Keratinocyte (primary cell): ENCODE data around the gene IDH3A. TPM values are rescaled to one million over a fixed set of nuclear protein-coding genes. Genes with fewer than 3 reads are reported as not detected.
A peak's percentile ranks its signal among the peaks of the same experiment; 100 is the strongest.
"Not testable (repeated sequence)": the region's sequence is repeated elsewhere in the genome, so short reads cannot be mapped to it uniquely, and the experiment has no call there.

ENCODE experiments used
- DNase-seq: peaks from one replicate; pipeline ENCODE4 v3.0.0-alpha.2; 2011; ENCODE audit warnings: low read depth, missing footprints, low spot score
- FAIRE-seq: peaks from 2 replicates; lab custom pipeline; 2011; peaks lifted over from hg19 to GRCh38; lab: Jason Lieb, UNC
- H2AFZ ChIP-seq: 2 replicates; pipeline ENCODE4 v1.6.0; 2012; ENCODE audit warnings: low read length, control low read depth, inconsistent platforms; ENCODE audit not compliant: control insufficient read depth
- H3K27ac ChIP-seq: 2 replicates; pipeline ENCODE4 v1.5.1; 2011; ENCODE audit warnings: low read length; ENCODE audit not compliant: control insufficient read depth, insufficient read depth
- H3K27me3 ChIP-seq: 3 replicates; pipeline ENCODE4 v1.6.0; 2011; ENCODE audit warnings: low read length; ENCODE audit not compliant: control insufficient read depth, insufficient read depth; ENCODE audit errors: extremely low read depth
- H3K36me3 ChIP-seq, 2 experiments: 2 replicates in 1 of 2; 3 replicates in 1 of 2; pipeline ENCODE4 v1.5.1; 2011; ENCODE audit warnings: low read length in 2 of 2, mild to moderate bottlenecking in 1 of 2; ENCODE audit not compliant: control insufficient read depth in 2 of 2, insufficient read depth in 2 of 2; ENCODE audit errors: extremely low read depth in 1 of 2
- H3K4me1 ChIP-seq: 3 replicates; pipeline ENCODE4 v1.5.1; 2011; ENCODE audit warnings: low read length; ENCODE audit not compliant: control insufficient read depth, insufficient read depth; ENCODE audit errors: extremely low read depth
- H3K4me2 ChIP-seq: 3 replicates; pipeline ENCODE4 v1.6.0; 2011; ENCODE audit warnings: low read depth, low read length; ENCODE audit not compliant: control insufficient read depth, insufficient read depth; ENCODE audit errors: extremely low read depth
- H3K4me3 ChIP-seq, 3 experiments: fragments of 200-600 bp in 1 of 3; sonication (generic) in 1 of 3; 2 replicates in 2 of 3; 3 replicates in 1 of 3; pipeline ENCODE4 v1.5.1; 2011 to 2016; ENCODE audit warnings: low read length in 3 of 3, mild to moderate bottlenecking in 3 of 3, control low read depth in 2 of 3, inconsistent platforms in 1 of 3, low read depth in 1 of 3, mixed read lengths in 1 of 3, mixed run types in 1 of 3, moderate library complexity in 1 of 3; ENCODE audit not compliant: control insufficient read depth in 2 of 3, insufficient read depth in 2 of 3; ENCODE audit errors: extremely low read depth in 1 of 3
- H3K79me2 ChIP-seq: 2 replicates; pipeline ENCODE4 v1.6.0; 2012; ENCODE audit warnings: low read length; ENCODE audit not compliant: control insufficient read depth, insufficient read depth
- H3K9ac ChIP-seq: 3 replicates; pipeline ENCODE4 v1.6.0; 2011; ENCODE audit warnings: low read length; ENCODE audit not compliant: control insufficient read depth, insufficient read depth; ENCODE audit errors: extremely low read depth
- H3K9me1 ChIP-seq: 3 replicates; pipeline ENCODE4 v1.6.0; 2011; ENCODE audit warnings: low read length; ENCODE audit not compliant: control insufficient read depth, insufficient read depth; ENCODE audit errors: extremely low read depth
- H3K9me3 ChIP-seq: 2 replicates; pipeline ENCODE4 v1.5.1; 2012; ENCODE audit warnings: low read depth, low read length; ENCODE audit not compliant: control insufficient read depth
- H4K20me1 ChIP-seq: 3 replicates; pipeline ENCODE4 v1.6.0; 2011; ENCODE audit warnings: low read length; ENCODE audit not compliant: control insufficient read depth, insufficient read depth; ENCODE audit errors: extremely low read depth
- CTCF ChIP-seq, 3 experiments: IDR thresholded peaks in 1 of 3; conservative IDR thresholded peaks in 1 of 3; optimal IDR thresholded peaks in 1 of 3; 2 replicates in 2 of 3; 3 replicates in 1 of 3; pipeline versions ENCODE3 to v1.5.1; 2011; ENCODE audit warnings: low read length in 3 of 3, mild to moderate bottlenecking in 3 of 3, moderate library complexity in 2 of 3, control low read depth in 1 of 3, inconsistent platforms in 1 of 3; ENCODE audit not compliant: insufficient read depth in 2 of 3; ENCODE audit errors: extremely low read depth in 1 of 3
- EZH2 ChIP-seq: IDR thresholded peaks from one replicate; pipeline ENCODE4 v1.6.1; 2012; ENCODE audit warnings: inconsistent platforms, mild to moderate bottlenecking, low read length, moderate library complexity
- dilution Hi-C: fragments of 300-500 bp; cut with MboI; formaldehyde crosslinking; loops from one replicate; pipeline ENCODE4 v1.7.0; 2020; ENCODE audit warnings: low sequenced_read_pairs; ENCODE audit not compliant: extremely low pct_ligation_motif_present
- polyA plus RNA-seq, 5 experiments: library from polyadenylated mRNA; depleted of rRNA in 3 of 5; stranded (reverse) in 3 of 5; stranded (forward) in 1 of 5; unstranded in 1 of 5; fragments of >200 nt; gene quantifications; 1 replicate in 1 of 5; 2 replicates in 3 of 5; 3 replicates in 1 of 5; pipeline versions ENCODE4 v1.2.1 to v1.2.3, GENCODE V29; 2011 to 2012; ENCODE audit warnings: missing spikeins in 2 of 5, low read depth in 1 of 5, low replicate concordance in 1 of 5

Gene IDH3A
- polyA plus RNA-seq, 1 donor (not counting 4 experiments of a cell fraction or from before 2014, with no cell fraction given) = 118 TPM

GRCh38 chr15:78149805-78150751 is 916 bp downstream of the IDH3A start:
- FAIRE-seq (no peak), DNase-seq (no peak)
- Histone ChIP-seq H3K27me3 (no peaks in the 10 kb centered on the region), H3K27ac (peak overlapping the region; percentile 57), H3K4me1 (peaks cover 33% of the 10 kb centered on the region), H3K4me2 (peak overlapping the region; percentile 73), H3K9me1 (no peaks in the 10 kb centered on the region), H2AFZ (peak overlapping the region; percentile 46), H3K79me2 (peaks cover 42% of the 10 kb centered on the region), H3K9me3 (no peaks in the 10 kb centered on the region), H3K9ac (peak overlapping the region; percentile 85), H3K36me3 (peaks cover 0 to 3% of the 10 kb centered on the region in 2 experiments), H4K20me1 (no peaks in the 10 kb centered on the region), H3K4me3 (peak overlapping the region; percentile 61 to 88 (median 76))
- dilution Hi-C loops = no loop called here
- no peak for TF ChIP-seq CTCF (optimal IDR thresholded peaks at IDR 0.05 in 1 of 3, IDR thresholded peaks at IDR 0.05 in 1 of 3, conservative IDR thresholded peaks at IDR 0.05 in 1 of 3; ENCODE audit: extremely low read depth in 1 of 3, insufficient read depth in 2 of 3, low read length in 3 of 3)
- TF ChIP-seq EZH2 = no peak

- H3K4me2 ChIP-seq = not testable (repeated sequence)
These were observed 1.9 kb downstream of the IDH3A start for GRCh38 chr15:78151075-78151474.

More at GRCh38 chr15:78151075-78151474, 1.9 kb downstream of the IDH3A start:
- H3K36me3 ChIP-seq, dilution Hi-C loops, H3K27me3 ChIP-seq, H3K4me3 ChIP-seq, H3K9ac ChIP-seq, H3K9me1 ChIP-seq, H4K20me1 ChIP-seq, DNase-seq, H3K27ac ChIP-seq, H3K9me3 ChIP-seq, H2AFZ ChIP-seq, FAIRE-seq: not testable (repeated sequence)
- H3K4me1 ChIP-seq = peaks cover 41% of the 10 kb centered on the region
- H3K79me2 ChIP-seq = peaks cover 42% of the 10 kb centered on the region
